HFF-Myc (cell line): ENCODE data around the gene GSTO2.

Source experiments
- DNase-seq: peaks from one replicate; pipeline ENCODE4 v3.0.0-alpha.2; 2011; ENCODE audit warnings: low read depth; ENCODE audit errors: extremely low read depth
- H3K4me3 ChIP-seq: replicated peaks from 2 replicates; pipeline ENCODE4 v1.5.1; 2011; ENCODE audit warnings: low read depth, mild to moderate bottlenecking, control low read depth, low read length
- TF ChIP-seq, protein P1 (sequence below): IDR thresholded peaks from 2 replicates; pipeline ENCODE4 v1.5.1; 2012; ENCODE audit warnings: mild to moderate bottlenecking, low read depth, low read length, control low read depth; ENCODE audit errors: missing control alignments

The GSTO2 gene

GRCh38 chr10:104324221-104324686 is 55.3 kb downstream of the GSTO2 start:
- H3K4me3 ChIP-seq = no peak overlapping the region
- DNase-seq = no peak
- TF ChIP-seq, protein P1, sequence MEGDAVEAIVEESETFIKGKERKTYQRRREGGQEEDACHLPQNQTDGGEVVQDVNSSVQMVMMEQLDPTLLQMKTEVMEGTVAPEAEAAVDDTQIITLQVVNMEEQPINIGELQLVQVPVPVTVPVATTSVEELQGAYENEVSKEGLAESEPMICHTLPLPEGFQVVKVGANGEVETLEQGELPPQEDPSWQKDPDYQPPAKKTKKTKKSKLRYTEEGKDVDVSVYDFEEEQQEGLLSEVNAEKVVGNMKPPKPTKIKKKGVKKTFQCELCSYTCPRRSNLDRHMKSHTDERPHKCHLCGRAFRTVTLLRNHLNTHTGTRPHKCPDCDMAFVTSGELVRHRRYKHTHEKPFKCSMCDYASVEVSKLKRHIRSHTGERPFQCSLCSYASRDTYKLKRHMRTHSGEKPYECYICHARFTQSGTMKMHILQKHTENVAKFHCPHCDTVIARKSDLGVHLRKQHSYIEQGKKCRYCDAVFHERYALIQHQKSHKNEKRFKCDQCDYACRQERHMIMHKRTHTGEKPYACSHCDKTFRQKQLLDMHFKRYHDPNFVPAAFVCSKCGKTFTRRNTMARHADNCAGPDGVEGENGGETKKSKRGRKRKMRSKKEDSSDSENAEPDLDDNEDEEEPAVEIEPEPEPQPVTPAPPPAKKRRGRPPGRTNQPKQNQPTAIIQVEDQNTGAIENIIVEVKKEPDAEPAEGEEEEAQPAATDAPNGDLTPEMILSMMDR = no peak

- H3K4me3 ChIP-seq = no peak overlapping the region
- DNase-seq = no peak
- TF ChIP-seq, protein P1 = no peak
These were observed 55.9 kb downstream of the GSTO2 start for GRCh38 chr10:104324931-104325330.

DNA sequence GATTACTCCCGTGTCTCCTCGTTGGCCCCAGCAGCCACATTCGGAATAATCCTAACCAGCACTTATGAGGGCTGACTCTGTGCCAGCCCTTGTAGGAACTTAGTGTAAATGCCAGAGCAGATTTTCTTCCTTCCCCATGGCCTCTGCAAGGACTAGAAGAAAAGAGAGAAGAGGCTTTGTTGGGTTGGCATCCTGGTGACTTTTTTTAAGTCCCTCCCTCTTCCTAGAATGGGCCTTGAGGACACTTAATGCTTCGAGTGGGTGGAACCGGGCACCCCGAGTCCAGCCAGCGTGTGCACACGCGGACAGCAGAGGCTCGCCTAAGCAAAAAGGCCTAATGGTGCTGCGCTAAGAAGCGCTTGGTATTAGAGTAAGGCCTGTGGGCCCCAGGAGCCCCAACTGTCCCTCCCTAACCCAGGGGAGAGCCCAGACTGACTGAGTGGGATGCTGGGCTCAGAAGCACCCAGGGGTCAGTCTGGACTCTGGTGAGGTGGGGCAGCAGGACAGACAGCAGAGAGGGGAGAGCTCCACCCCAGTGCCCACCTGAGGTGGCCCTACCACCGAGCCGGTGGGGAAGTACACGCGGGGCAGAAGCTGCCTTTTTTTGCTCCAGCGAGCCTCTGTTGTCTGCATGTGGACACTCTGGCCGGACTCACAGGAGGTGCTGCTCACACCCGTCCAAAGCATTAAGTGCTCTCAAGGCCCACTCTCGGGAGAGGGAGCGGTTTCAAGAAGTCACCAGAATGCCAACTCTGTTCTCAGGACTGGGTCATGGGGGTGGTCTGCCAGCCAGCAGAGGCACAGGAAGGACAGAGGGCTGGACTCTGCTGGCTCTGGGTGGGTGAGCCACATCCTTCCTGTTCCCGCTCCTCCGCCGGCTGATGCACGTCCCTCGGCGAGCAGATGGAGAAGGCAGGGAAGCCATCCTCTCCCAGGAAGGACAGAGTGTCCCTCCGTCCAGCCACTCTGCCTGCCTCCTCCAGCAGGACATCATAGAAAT is 56.8 kb downstream of the GSTO2 start:
- DNase-seq = no peak
- TF ChIP-seq, protein P1 = no peak
- H3K4me3 ChIP-seq = no peak overlapping the region

- DNase-seq = no peak
- peak overlapping the region; percentile 41 for H3K4me3 ChIP-seq
- TF ChIP-seq, protein P1 = no peak
These were observed 58.1 kb downstream of the GSTO2 start for GRCh38 chr10:104326991-104327610.

DNA sequence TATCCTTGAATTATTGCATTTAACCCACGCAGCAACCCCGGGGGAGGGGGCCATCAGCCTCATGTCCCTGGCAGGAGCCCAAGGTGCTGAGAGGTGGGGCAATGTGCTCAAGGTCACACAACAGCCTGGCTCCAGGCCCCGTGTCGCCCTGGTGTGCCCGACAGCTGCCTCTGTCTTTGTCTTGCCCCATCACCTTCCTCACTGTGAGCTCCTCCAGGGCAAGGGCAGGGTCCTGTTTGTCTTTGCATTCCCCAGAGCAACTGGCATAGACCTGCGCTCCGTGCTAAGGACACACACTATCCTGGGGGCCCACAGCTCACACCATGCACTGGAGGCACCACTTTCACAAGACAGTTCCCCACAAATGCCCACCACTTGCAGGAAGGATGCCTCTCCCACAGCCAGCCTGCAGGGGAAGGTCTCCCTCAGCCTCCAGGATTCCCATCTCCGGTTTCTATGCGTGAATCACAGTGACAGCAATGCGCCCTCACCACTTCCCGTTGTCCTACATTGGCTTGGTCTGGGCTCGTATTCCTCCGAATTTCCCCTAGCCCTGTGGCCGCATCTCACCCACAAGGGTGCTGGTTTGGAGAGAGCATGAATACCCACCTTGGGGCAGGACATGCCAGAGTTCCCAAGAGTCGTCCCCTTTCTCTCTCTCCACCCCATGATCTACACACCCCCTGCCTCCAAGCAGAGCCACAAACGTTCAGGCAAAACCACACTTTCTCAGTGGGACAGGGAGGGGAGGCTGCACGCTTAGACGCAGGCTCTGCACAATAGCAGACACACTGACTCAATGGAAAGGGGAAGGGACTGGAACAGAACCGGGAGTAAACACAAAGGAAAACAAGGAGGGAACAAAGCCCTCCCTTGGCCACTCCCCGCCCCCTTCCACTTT is 59.0 kb downstream of the GSTO2 start:
- DNase-seq = peak; percentile 59
- H3K4me3 ChIP-seq = peak overlapping the region; percentile 41

DNA sequence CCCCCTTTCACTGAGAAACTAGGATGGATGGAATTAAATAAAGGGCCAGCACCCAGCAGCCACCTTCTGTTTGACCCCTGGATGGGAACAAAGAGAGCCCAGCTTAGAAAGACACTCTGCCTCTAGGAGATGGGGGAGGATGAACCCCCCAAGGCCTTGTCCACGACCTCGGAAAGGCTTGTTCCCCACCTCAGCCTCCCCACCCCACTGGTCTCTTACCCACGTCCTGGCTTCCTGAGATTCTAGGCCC is 59.6 kb downstream of the GSTO2 start:
- TF ChIP-seq, protein P1 = no peak
- DNase-seq = no peak
- peak overlapping the region; percentile 41 for H3K4me3 ChIP-seq

More for the DNA sequence above, 59.0 kb downstream of the GSTO2 start:
- TF ChIP-seq, protein P1 = no peak
